NB4 (cell line): Measurements from ENCODE around the gene SSBP4.

ENCODE experiments used
- DNase-seq: peaks from one replicate; pipeline ENCODE4 v3.0.0; 2010; ENCODE audit warnings: low read depth
- H3K4me3 ChIP-seq: one replicate; pipeline ENCODE4 v1.5.1; 2011; ENCODE audit warnings: mild to moderate bottlenecking, low read depth, low read length, moderate library complexity
- MYC ChIP-seq: IDR thresholded peaks from 2 replicates; pipeline ENCODE4 v1.6.1; 2011; ENCODE audit warnings: low read depth, low read length
- POLR2A ChIP-seq: IDR thresholded peaks from 2 replicates; pipeline ENCODE4 v1.6.1; 2011; ENCODE audit warnings: mild to moderate bottlenecking; ENCODE audit not compliant: insufficient read length; ENCODE audit errors: extremely low read depth
- TF ChIP-seq, protein P1 (sequence below): IDR thresholded peaks from one replicate; pipeline ENCODE4 v1.5.1; 2012; ENCODE audit warnings: low read depth, low read length
- TF ChIP-seq, protein P2 (sequence below): IDR thresholded peaks from 2 replicates; pipeline ENCODE4 v1.6.1; 2011; ENCODE audit warnings: low read depth, low read length

Gene SSBP4

DNA sequence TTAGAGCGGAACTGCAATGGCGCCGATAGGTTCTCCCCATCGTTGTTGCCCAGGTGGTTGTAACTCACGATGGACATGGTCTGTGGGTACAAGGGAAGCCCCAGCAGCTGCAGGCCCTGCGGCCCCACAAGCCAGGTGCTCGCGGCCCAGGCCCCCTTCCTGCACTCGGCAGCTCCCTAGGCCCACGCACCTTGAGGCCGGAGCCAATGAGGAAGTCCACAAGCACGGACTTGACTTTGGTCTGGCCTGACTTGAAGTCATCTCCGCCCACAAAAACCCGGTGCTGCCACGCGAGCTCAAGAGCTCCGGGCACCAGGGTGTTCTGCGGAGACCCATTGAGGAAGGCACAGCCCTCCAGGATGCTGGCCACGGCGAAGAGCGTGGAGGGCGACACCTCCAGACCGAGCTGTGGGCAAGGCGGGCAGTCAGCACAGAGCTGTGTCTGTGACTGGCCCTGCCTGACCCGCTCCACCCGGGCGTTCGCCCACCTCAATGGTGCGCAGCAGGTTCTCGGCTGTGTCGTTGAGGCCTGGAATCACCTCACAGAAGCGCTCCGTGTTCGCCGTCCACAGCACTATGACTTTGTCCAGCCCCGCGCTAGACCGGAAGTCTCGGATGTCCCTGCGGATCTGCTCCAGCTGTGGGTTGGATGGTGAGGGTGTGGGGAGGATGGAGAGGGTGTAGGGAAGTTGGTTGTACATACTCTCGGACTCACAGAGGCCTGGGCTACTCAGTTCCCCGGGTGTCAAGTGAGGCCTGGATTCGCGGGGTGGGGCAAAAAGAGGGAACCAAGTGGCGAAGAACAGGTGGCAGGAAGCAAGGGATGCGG is 16.9 kb downstream of the SSBP4 start:
- no peak overlapping the region for H3K4me3 ChIP-seq
- DNase-seq = no peak
- TF ChIP-seq, protein P1, sequence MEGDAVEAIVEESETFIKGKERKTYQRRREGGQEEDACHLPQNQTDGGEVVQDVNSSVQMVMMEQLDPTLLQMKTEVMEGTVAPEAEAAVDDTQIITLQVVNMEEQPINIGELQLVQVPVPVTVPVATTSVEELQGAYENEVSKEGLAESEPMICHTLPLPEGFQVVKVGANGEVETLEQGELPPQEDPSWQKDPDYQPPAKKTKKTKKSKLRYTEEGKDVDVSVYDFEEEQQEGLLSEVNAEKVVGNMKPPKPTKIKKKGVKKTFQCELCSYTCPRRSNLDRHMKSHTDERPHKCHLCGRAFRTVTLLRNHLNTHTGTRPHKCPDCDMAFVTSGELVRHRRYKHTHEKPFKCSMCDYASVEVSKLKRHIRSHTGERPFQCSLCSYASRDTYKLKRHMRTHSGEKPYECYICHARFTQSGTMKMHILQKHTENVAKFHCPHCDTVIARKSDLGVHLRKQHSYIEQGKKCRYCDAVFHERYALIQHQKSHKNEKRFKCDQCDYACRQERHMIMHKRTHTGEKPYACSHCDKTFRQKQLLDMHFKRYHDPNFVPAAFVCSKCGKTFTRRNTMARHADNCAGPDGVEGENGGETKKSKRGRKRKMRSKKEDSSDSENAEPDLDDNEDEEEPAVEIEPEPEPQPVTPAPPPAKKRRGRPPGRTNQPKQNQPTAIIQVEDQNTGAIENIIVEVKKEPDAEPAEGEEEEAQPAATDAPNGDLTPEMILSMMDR = no peak
- TF ChIP-seq POLR2A (no peak), MYC (no peak)
- TF ChIP-seq, protein P2, sequence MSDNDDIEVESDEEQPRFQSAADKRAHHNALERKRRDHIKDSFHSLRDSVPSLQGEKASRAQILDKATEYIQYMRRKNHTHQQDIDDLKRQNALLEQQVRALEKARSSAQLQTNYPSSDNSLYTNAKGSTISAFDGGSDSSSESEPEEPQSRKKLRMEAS = no peak

DNA sequence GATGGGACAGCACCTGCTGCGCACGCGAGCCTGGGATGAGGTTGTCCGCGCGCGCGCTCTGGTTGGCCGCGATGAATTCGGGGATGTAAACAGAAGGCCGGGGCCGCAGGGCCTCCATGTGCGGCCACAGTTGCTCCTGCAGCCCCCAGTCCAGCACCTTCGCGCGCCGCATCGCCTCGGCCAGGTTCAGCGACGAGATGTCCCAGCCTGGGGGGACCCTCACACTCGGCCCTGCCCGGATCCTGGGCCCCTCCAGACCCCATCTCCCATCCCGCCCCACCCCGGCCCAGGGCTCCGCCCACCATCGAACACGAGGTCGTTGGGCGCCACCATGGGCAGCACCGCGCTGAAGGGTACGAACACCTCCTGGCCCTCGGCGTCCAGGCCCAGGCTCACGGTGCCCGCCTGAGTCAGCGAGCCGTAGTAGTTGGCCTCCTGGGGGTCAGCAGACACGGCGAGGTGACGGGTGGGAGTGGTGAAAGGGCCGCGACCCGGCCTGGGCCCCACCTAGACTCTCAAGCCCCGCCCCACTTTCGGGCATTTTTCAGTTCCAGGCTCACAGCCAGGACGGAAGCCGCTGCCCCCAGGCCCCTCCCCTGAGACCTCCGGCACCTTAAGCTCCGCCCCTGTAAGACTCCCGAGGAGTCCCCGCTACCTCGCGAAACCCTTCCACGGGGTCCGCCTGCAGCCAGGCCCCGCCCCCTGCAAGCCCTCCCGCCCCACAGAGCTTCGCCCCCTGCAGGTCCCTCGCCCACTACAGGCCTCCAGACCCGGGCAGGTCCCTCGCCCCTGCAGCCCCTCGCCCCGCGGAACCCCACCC is 17.7 kb downstream of the SSBP4 start:
- TF ChIP-seq, protein P2 = no peak
- no peak for TF ChIP-seq MYC
- TF ChIP-seq, protein P1 = no peak
- TF ChIP-seq POLR2A = no peak
- peak; percentile 46 for DNase-seq
- no peak overlapping the region for H3K4me3 ChIP-seq

DNA sequence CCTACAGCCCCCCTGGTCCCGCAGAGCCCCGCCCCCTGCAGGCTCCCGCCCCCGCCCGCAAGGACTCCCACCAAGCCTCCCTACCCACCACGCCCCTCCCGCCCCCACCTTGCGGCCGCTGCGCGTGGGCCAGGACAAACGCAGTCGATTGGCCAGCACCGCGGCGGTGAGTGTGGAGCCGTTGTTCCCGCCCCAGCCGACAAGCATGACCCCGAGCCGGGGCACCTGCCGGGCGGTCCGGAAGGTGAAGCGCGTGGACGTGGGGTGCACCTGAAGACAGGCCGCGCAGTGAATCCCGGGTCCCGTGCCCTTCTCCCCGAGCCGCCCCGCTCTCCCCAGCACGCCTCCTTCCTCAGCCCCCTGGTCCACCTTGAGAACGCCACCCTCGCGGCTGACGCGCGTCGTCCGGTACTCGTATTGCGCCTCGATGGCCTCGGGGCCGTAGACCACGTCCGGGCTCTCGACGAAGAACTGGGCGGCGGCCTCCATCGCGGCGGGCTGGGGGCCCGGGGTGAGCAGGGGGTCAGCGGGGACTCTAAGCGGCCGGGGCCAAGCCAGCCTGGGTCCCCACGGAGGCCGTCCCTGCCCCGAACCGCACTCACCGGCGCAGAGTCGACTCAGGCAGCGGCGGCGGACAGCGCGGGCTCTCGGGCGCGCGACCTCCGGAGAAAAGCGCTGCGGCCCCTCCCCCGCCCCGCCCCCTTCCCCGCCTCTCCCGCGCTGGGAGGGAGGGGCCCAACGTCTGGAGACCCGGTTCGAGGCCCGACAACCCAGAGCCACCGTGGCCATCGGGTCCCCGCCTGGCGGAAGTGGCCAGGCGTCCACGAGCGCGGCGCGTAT is 18.5 kb downstream of the SSBP4 start, which contains the start of gene ISYNA1:
Gene ISYNA1, minus strand, starts transcription at position 643 of the 840 bp plus-strand sequence. Its CDS starts 154 bp downstream, at position 489.
- no peak within 1 kb of the TSS for H3K4me3 ChIP-seq
- DNase-seq = no peak
- TF ChIP-seq, protein P1 = no peak
- TF ChIP-seq, protein P2 = no peak
- TF ChIP-seq MYC = no peak
- TF ChIP-seq POLR2A = no peak

DNA sequence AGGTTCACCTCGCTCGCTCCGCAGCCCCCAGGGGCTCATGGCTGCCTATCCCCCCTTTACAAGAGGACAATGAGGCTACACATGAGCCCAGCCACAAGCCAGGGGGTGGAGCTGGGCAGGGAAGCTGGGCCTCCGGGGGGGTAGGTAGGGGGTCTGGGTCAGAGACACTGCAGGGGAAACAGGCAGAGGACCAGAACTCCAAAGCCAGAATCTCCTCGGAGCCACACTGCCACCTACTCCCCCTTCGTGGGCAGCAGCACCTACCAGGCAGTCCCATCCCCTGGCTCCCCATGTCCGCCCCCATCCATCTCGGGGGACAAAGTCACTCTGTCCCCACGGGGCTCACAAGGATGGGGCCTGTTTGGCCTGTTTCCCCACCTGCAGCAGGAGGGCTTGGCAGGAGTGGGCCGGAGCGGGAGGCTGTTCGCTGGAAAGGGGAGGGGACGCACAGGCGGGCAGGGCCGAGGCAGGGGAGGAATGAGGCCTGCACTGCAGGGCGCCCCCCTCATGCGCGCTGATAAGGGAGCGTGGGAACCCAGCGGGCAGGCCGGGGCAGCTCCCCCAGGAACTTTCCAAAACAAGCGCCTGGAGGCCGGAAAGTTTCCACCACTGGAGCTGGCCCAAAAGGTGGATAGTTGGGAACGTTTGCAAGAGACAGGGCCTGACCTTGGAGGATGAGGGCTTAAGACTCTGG is 19.3 kb downstream of the SSBP4 start:
- TF ChIP-seq, protein P2 = no peak
- TF ChIP-seq POLR2A (no peak), MYC (no peak)
- TF ChIP-seq, protein P1 = no peak
- H3K4me3 ChIP-seq = no peak overlapping the region
- DNase-seq = no peak
